Trophoblast cell (in vitro differentiated cells and primary cell): ENCODE data around the gene POLR1C.

Source experiments
- DNase-seq, 2 donors: peaks; one replicate each; pipeline ENCODE4 v3.0.0-alpha.2; 2016
- H2AFZ ChIP-seq: 2 replicates; pipeline ENCODE4 v1.6.1; 2013; ENCODE audit warnings: low read length, moderate library complexity, mild to moderate bottlenecking; ENCODE audit not compliant: insufficient read depth, poor library complexity
- H2AK5ac ChIP-seq: 2 replicates; pipeline ENCODE4 v1.6.1; 2013; ENCODE audit warnings: mild to moderate bottlenecking, low read length
- H2BK120ac ChIP-seq: 2 replicates; pipeline ENCODE4 v1.6.1; 2013; ENCODE audit warnings: low read length, mild to moderate bottlenecking, moderate library complexity; ENCODE audit not compliant: insufficient read depth, poor library complexity
- H2BK12ac ChIP-seq: 2 replicates; pipeline ENCODE4 v1.6.1; 2013; ENCODE audit warnings: mild to moderate bottlenecking, low read length, moderate library complexity
- H2BK5ac ChIP-seq: 2 replicates; pipeline ENCODE4 v1.6.1; 2013; ENCODE audit warnings: low read length, low read depth, moderate library complexity, mild to moderate bottlenecking; ENCODE audit not compliant: poor library complexity
- H3K14ac ChIP-seq: 2 replicates; pipeline ENCODE4 v1.6.1; 2013; ENCODE audit warnings: mild to moderate bottlenecking, low read length
- H3K18ac ChIP-seq: 2 replicates; pipeline ENCODE4 v1.6.1; 2013; ENCODE audit warnings: mild to moderate bottlenecking, low read length
- H3K23ac ChIP-seq: 2 replicates; pipeline ENCODE4 v1.6.1; 2013; ENCODE audit warnings: low read length
- H3K27ac ChIP-seq: 2 replicates; pipeline ENCODE4 v1.5.1; 2013; ENCODE audit warnings: low read depth, mild to moderate bottlenecking, inconsistent platforms, low read length, moderate library complexity
- H3K27me3 ChIP-seq: 2 replicates; pipeline ENCODE4 v1.6.1; 2013; ENCODE audit warnings: inconsistent platforms, mild to moderate bottlenecking, low read length, moderate library complexity; ENCODE audit not compliant: insufficient read depth
- H3K36me3 ChIP-seq, 2 experiments: 1 replicate in 1 of 2; 2 replicates in 1 of 2; pipeline ENCODE4 v1.6.1; 2013; ENCODE audit warnings: low read length in 2 of 2, mild to moderate bottlenecking in 2 of 2, moderate library complexity in 1 of 2; ENCODE audit not compliant: insufficient read depth in 2 of 2, control insufficient read depth in 1 of 2
- H3K4ac ChIP-seq: 2 replicates; pipeline ENCODE4 v1.6.1; 2013; ENCODE audit warnings: low read depth, mild to moderate bottlenecking, low read length, moderate library complexity
- H3K4me1 ChIP-seq, 2 experiments: 1 replicate in 1 of 2; 2 replicates in 1 of 2; pipeline ENCODE4 v1.6.1; 2013; ENCODE audit warnings: low read length in 2 of 2, mild to moderate bottlenecking in 2 of 2, moderate library complexity in 1 of 2; ENCODE audit not compliant: insufficient read depth in 2 of 2, control insufficient read depth in 1 of 2
- H3K4me2 ChIP-seq: 2 replicates; pipeline ENCODE4 v1.6.1; 2013; ENCODE audit warnings: inconsistent platforms, mild to moderate bottlenecking, low read length, moderate library complexity
- H3K4me3 ChIP-seq: 2 replicates; pipeline ENCODE4 v1.5.1; 2013; ENCODE audit warnings: mild to moderate bottlenecking, low read depth, low read length, inconsistent platforms
- H3K79me1 ChIP-seq: one replicate; pipeline ENCODE4 v1.6.1; 2013; ENCODE audit warnings: low read length
- H3K79me2 ChIP-seq: 2 replicates; pipeline ENCODE4 v1.6.1; 2013; ENCODE audit warnings: low read length, mild to moderate bottlenecking; ENCODE audit not compliant: control insufficient read depth, insufficient read depth, poor library complexity
- H3K9ac ChIP-seq: 2 replicates; pipeline ENCODE4 v1.6.1; 2013; ENCODE audit warnings: mild to moderate bottlenecking, low read length
- H3K9me3 ChIP-seq: 2 replicates; pipeline ENCODE4 v1.6.1; 2013; ENCODE audit warnings: low read depth, mild to moderate bottlenecking, control low read depth, inconsistent platforms, low read length; ENCODE audit not compliant: insufficient read depth
- H4K12ac ChIP-seq: 2 replicates; pipeline ENCODE4 v1.6.1; 2013; ENCODE audit warnings: low read depth, mild to moderate bottlenecking, low read length, moderate library complexity
- H4K8ac ChIP-seq: 2 replicates; pipeline ENCODE4 v1.6.1; 2013; ENCODE audit warnings: low read depth, mild to moderate bottlenecking, low read length, moderate library complexity
- H4K91ac ChIP-seq: one replicate; pipeline ENCODE4 v1.6.1; 2013; ENCODE audit warnings: low read depth, mild to moderate bottlenecking, low read length, moderate library complexity
- WGBS: extraction: QIAGEN DNeasy Blood & Tissue Kit; methylation state at CpG from one replicate; pipeline ENCODE4 v1.1.7; 2013; ENCODE audit warnings: missing lambda C conversion rate; ENCODE audit not compliant: insufficient read length, insufficient coverage; ENCODE audit errors: extremely low coverage; 5-methylcytosine and 5-hydroxymethylcytosine counted together

The POLR1C gene

GRCh38 chr6:43511824-43512415 lies 5.0 kb upstream of the POLR1C start:
- no peak overlapping the region for H2AK5ac ChIP-seq
- no peak overlapping the region for H3K4me2 ChIP-seq
- H2BK12ac ChIP-seq, result no peak overlapping the region
- peaks cover 8% of the 10 kb centered on the region for H3K79me1 ChIP-seq
- H3K4ac ChIP-seq, result no peak overlapping the region
- H3K4me1 ChIP-seq, result peaks cover 10 to 16% of the 10 kb centered on the region in 2 experiments
- H3K9me3 ChIP-seq, result no peaks in the 10 kb centered on the region
- H3K36me3 ChIP-seq, result peaks cover 32 to 42% of the 10 kb centered on the region in 2 experiments
- H2BK120ac ChIP-seq, result no peak overlapping the region
- H2BK5ac ChIP-seq, result no peak overlapping the region
- no peak overlapping the region for H3K27ac ChIP-seq
- H3K9ac ChIP-seq, result no peak overlapping the region
- no CpG with 5 or more reads among the region's 11 CpGs for WGBS
- H3K4me3 ChIP-seq, result no peak overlapping the region
- H3K79me2 ChIP-seq, result peaks cover 8% of the 10 kb centered on the region
- H4K91ac ChIP-seq, result no peak overlapping the region
- DNase-seq, result no peak
- no peak overlapping the region for H3K23ac ChIP-seq
- no peak overlapping the region for H3K14ac ChIP-seq
- no peak overlapping the region for H4K8ac ChIP-seq
- peaks cover 20% of the 10 kb centered on the region for H3K27me3 ChIP-seq
- H3K18ac ChIP-seq, result no peak overlapping the region
- no peak overlapping the region for H2AFZ ChIP-seq
- H4K12ac ChIP-seq, result no peak overlapping the region

- Histone ChIP-seq H3K36me3 (peaks cover 41 to 56% of the 10 kb centered on the region in 2 experiments), H2BK12ac (no peak overlapping the region), H3K9ac (peak overlapping the region; percentile 79), H4K12ac (peak overlapping the region; percentile 23), H3K4me1 (peaks cover 9 to 12% of the 10 kb centered on the region in 2 experiments), H2AK5ac (peak overlapping the region; percentile 20), H3K4me2 (peak overlapping the region; percentile 72), H3K79me2 (peaks cover 14% of the 10 kb centered on the region), H3K9me3 (no peaks in the 10 kb centered on the region), H4K8ac (no peak overlapping the region), H3K14ac (peak overlapping the region; percentile 24), H2BK120ac (no peak overlapping the region), H2BK5ac (no peak overlapping the region), H3K27ac (no peak overlapping the region), H3K4me3 (peak overlapping the region; percentile 6), H3K23ac (no peak overlapping the region), H3K79me1 (peaks cover 9% of the 10 kb centered on the region), H4K91ac (peak overlapping the region; percentile 23), H3K18ac (no peak overlapping the region), H3K27me3 (no peaks in the 10 kb centered on the region), H3K4ac (peak overlapping the region; percentile 81), H2AFZ (no peak overlapping the region)
- peak in 1 of 2 donors; percentile 45 for DNase-seq
- no CpG with 5 or more reads among the region's 9 CpGs for whole genome bisulfite sequencing
Measured at GRCh38 chr6:43515808-43516207, 1.1 kb upstream of the POLR1C start.

- Histone ChIP-seq H2BK5ac (peak overlapping the region; percentile 81), H3K23ac (no peak overlapping the region), H2BK12ac (no peak overlapping the region), H3K4ac (peak overlapping the region; percentile 87), H3K36me3 (peaks cover 44 to 56% of the 10 kb centered on the region in 2 experiments), H3K27ac (peak overlapping the region; percentile 81), H2AK5ac (peak overlapping the region; percentile 62), H3K18ac (peak overlapping the region; percentile 85), H4K91ac (peak overlapping the region; percentile 95), H3K14ac (peak overlapping the region; percentile 80), H3K27me3 (no peaks in the 10 kb centered on the region), H3K9ac (peak overlapping the region; percentile 99), H4K8ac (peak overlapping the region; percentile 99), H3K4me2 (peak overlapping the region; percentile 72), H3K9me3 (no peaks in the 10 kb centered on the region), H2BK120ac (peak overlapping the region; percentile 87), H3K79me1 (peaks cover 9% of the 10 kb centered on the region), H2AFZ (peak overlapping the region; percentile 91), H4K12ac (peak overlapping the region; percentile 65), H3K79me2 (peaks cover 14% of the 10 kb centered on the region), H3K4me3 (peak overlapping the region; percentile 89), H3K4me1 (peaks cover 9 to 12% of the 10 kb centered on the region in 2 experiments)
- no peak for DNase-seq
- WGBS, result no CpG with 5 or more reads among the region's 10 CpGs
Measured at GRCh38 chr6:43516367-43516696, 557 bp upstream of the POLR1C start.

DNA sequence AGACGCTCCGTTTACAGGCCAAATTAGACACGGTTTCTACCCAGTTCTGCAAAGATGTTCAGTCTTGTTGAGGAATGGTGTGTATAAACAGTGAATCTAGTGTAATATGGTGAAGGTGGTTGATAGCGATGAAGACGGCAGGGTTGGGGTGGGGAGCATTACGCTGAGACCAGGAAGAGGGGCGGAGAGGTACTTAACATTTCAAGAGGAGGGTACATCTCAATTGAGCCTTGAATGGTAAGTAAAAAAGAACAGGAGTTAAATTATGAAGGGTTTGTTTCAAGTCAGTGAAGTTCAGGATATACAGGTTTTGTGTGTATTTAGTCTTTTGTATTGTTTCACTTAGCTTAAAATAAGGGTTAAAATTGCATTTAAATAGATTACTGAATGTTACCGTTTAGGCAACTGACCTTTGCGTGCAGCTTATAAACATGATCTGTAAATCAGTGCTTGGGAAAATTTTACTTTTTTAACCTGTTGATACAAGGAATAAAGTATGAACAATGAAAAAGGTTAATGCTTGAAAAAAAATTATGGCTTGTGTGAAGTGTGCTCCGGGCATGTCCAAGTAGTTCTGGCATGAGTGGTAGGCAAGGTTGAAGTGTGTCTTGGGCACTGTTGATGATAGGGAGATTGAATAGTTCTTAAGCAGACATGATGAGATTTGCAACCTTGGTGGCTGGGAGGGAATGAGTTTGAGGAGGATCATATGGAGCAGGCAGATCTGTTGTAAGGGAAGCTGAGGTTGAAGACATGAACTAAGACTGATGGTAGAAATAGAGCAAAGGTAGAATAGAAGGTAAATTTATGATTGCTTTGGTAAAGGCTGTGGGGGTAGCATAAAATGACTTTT lies 842 bp downstream of the POLR1C start:
- Histone ChIP-seq H3K27me3 (no peaks in the 10 kb centered on the region), H4K12ac (peak overlapping the region; percentile 96), H3K14ac (peak overlapping the region; percentile 96), H3K23ac (no peak overlapping the region), H3K79me1 (peaks cover 9% of the 10 kb centered on the region), H3K4me1 (peaks cover 9 to 12% of the 10 kb centered on the region in 2 experiments), H2BK120ac (no peak overlapping the region), H3K9me3 (no peaks in the 10 kb centered on the region), H2BK5ac (no peak overlapping the region), H3K27ac (no peak overlapping the region), H3K18ac (peak overlapping the region; percentile 89), H2BK12ac (no peak overlapping the region), H4K91ac (peak overlapping the region; percentile 65), H2AFZ (peak overlapping the region; percentile 99), H3K36me3 (peaks cover 41 to 55% of the 10 kb centered on the region in 2 experiments), H3K4me2 (peak overlapping the region; percentile 82), H3K4ac (peak overlapping the region; percentile 95), H3K9ac (peak overlapping the region; percentile 98), H3K4me3 (peak overlapping the region; percentile 94), H3K79me2 (peaks cover 14% of the 10 kb centered on the region), H4K8ac (peak overlapping the region; percentile 97), H2AK5ac (no peak overlapping the region)
- no peak for DNase-seq
- no CpG with 5 or more reads among the region's 10 CpGs for WGBS
